ENCODE data around the gene HDAC4.

HDAC4 gene

DNA sequence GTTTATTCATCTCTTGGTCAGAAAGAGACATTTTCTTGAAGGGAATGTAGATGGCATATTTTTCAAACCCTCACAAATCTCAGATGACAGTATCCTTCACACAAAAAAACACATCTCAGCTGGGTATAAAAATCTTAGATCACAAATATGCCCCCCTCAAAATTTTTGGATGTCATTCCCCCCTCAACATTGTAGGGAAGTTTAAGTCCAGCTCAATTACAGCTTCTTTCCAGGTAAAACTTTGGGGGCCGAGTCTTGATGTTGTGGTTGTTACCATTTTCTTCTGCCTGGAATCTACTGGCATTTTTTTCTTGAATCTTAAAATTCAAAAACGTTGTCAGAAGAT lies 46.1 kb downstream of the HDAC4 start:
- H3K27ac ChIP-seq (ENCODE audit: low read length): no peak overlapping the region
- no peaks in the 10 kb centered on the region for H4K20me1 ChIP-seq (ENCODE audit: insufficient read depth, low read length)
- no peaks in the 10 kb centered on the region for H3K4me1 ChIP-seq (ENCODE audit: low read length)
- no peaks in the 10 kb centered on the region for H3K36me3 ChIP-seq (replicated peaks; ENCODE audit: insufficient read depth, low read length)
- no peaks in the 10 kb centered on the region for H3K27me3 ChIP-seq (replicated peaks; ENCODE audit: insufficient read depth, low read length)
- no peaks in the 10 kb centered on the region for H3F3A ChIP-seq (ENCODE audit: insufficient read depth, low read length)
- H3K9me2 ChIP-seq (replicated peaks; ENCODE audit: insufficient read depth, low read length): no peaks in the 10 kb centered on the region
- no peak overlapping the region for H3K9ac ChIP-seq (ENCODE audit: low read length)
- no peak overlapping the region for H3K4me3 ChIP-seq (ENCODE audit: low read length)
- H3K9me3 ChIP-seq (replicated peaks; ENCODE audit: insufficient read depth, low read length): no peaks in the 10 kb centered on the region
- no peak overlapping the region for H3K4me2 ChIP-seq (ENCODE audit: low read depth, low read length)
- H3K79me2 ChIP-seq (ENCODE audit: low read length): peaks cover 10% of the 10 kb centered on the region
- no peak for DNase-seq
- H2AFZ ChIP-seq (ENCODE audit: low read length): no peak overlapping the region
- TF ChIP-seq EZH2 (optimal IDR thresholded peaks at IDR 0.05; ENCODE audit: low read depth, low read length): no peak
- no peak for TF ChIP-seq EZH2phosphoT487 (IDR thresholded peaks at IDR 0.05; ENCODE audit: low read length)
- no peak for TF ChIP-seq CTCF (IDR thresholded peaks at IDR 0.05; ENCODE audit: low read length)

- Histone ChIP-seq H3K36me3 (replicated peaks; ENCODE audit: insufficient read depth, low read length) (no peaks in the 10 kb centered on the region), H3K9me2 (replicated peaks; ENCODE audit: insufficient read depth, low read length) (no peaks in the 10 kb centered on the region), H3K4me3 (ENCODE audit: low read length) (no peak overlapping the region), H3K4me1 (ENCODE audit: low read length) (no peaks in the 10 kb centered on the region), H3F3A (ENCODE audit: insufficient read depth, low read length) (no peaks in the 10 kb centered on the region), H3K9ac (ENCODE audit: low read length) (no peak overlapping the region), H3K27ac (ENCODE audit: low read length) (no peak overlapping the region), H4K20me1 (ENCODE audit: insufficient read depth, low read length) (no peaks in the 10 kb centered on the region), H3K4me2 (ENCODE audit: low read depth, low read length) (no peak overlapping the region), H3K27me3 (replicated peaks; ENCODE audit: insufficient read depth, low read length) (no peaks in the 10 kb centered on the region), H2AFZ (ENCODE audit: low read length) (no peak overlapping the region), H3K79me2 (ENCODE audit: low read length) (peaks cover 14% of the 10 kb centered on the region), H3K9me3 (replicated peaks; ENCODE audit: insufficient read depth, low read length) (no peaks in the 10 kb centered on the region)
- no peak for TF ChIP-seq EZH2 (optimal IDR thresholded peaks at IDR 0.05; ENCODE audit: low read depth, low read length)
- TF ChIP-seq EZH2phosphoT487 (IDR thresholded peaks at IDR 0.05; ENCODE audit: low read length): no peak
- no peak for TF ChIP-seq CTCF (IDR thresholded peaks at IDR 0.05; ENCODE audit: low read length)
- no peak for DNase-seq
Measured at GRCh38 chr2:239354132-239354790, 46.6 kb downstream of the HDAC4 start.

- no peak for TF ChIP-seq EZH2 (optimal IDR thresholded peaks at IDR 0.05; ENCODE audit: low read depth, low read length)
- Histone ChIP-seq H3K36me3 (replicated peaks; ENCODE audit: insufficient read depth, low read length) (no peaks in the 10 kb centered on the region), H3K9me3 (replicated peaks; ENCODE audit: insufficient read depth, low read length) (no peaks in the 10 kb centered on the region), H4K20me1 (ENCODE audit: insufficient read depth, low read length) (no peaks in the 10 kb centered on the region), H3K9me2 (replicated peaks; ENCODE audit: insufficient read depth, low read length) (no peaks in the 10 kb centered on the region), H3K27ac (ENCODE audit: low read length) (no peak overlapping the region), H3K27me3 (replicated peaks; ENCODE audit: insufficient read depth, low read length) (no peaks in the 10 kb centered on the region), H3K4me2 (ENCODE audit: low read depth, low read length) (no peak overlapping the region), H3K4me1 (ENCODE audit: low read length) (no peaks in the 10 kb centered on the region), H3K79me2 (ENCODE audit: low read length) (peaks cover 20% of the 10 kb centered on the region), H2AFZ (ENCODE audit: low read length) (no peak overlapping the region), H3K9ac (ENCODE audit: low read length) (no peak overlapping the region), H3F3A (ENCODE audit: insufficient read depth, low read length) (no peaks in the 10 kb centered on the region), H3K4me3 (ENCODE audit: low read length) (no peak overlapping the region)
- DNase-seq: no peak
Measured at GRCh38 chr2:239353692-239354091, 47.1 kb downstream of the HDAC4 start.

- Histone ChIP-seq H3K9me3 (replicated peaks; ENCODE audit: insufficient read depth, low read length) (no peaks in the 10 kb centered on the region), H3K79me2 (ENCODE audit: low read length) (peaks cover 35% of the 10 kb centered on the region), H3K27ac (ENCODE audit: low read length) (no peak overlapping the region), H3K27me3 (replicated peaks; ENCODE audit: insufficient read depth, low read length) (no peaks in the 10 kb centered on the region), H3K36me3 (replicated peaks; ENCODE audit: insufficient read depth, low read length) (no peaks in the 10 kb centered on the region), H3K9ac (ENCODE audit: low read length) (no peak overlapping the region), H4K20me1 (ENCODE audit: insufficient read depth, low read length) (no peaks in the 10 kb centered on the region), H3K4me1 (ENCODE audit: low read length) (no peaks in the 10 kb centered on the region), H3F3A (ENCODE audit: insufficient read depth, low read length) (no peaks in the 10 kb centered on the region), H2AFZ (ENCODE audit: low read length) (no peak overlapping the region), H3K4me2 (ENCODE audit: low read depth, low read length) (no peak overlapping the region), H3K9me2 (replicated peaks; ENCODE audit: insufficient read depth, low read length) (no peaks in the 10 kb centered on the region), H3K4me3 (ENCODE audit: low read length) (no peak overlapping the region)
- TF ChIP-seq EZH2phosphoT487 (IDR thresholded peaks at IDR 0.05; ENCODE audit: low read length) (no peak), CTCF (IDR thresholded peaks at IDR 0.05; ENCODE audit: low read length) (no peak), EZH2 (optimal IDR thresholded peaks at IDR 0.05; ENCODE audit: low read depth, low read length) (no peak)
- no peak for DNase-seq
Measured at GRCh38 chr2:239351687-239352086, 49.1 kb downstream of the HDAC4 start.
